H1 (cell line): ENCODE results near the gene MYO18A. TPM values are rescaled to one million over a fixed set of nuclear protein-coding genes. Genes with fewer than 3 reads are reported as not detected.
A peak's percentile ranks its signal among the peaks of the same experiment; 100 is the strongest.

Source experiments
- CTCF ChIA-PET: fragments of 300-600 bp; sonication (Branson Sonifier 250); formaldehyde crosslinking; loops from one replicate; lab custom pipeline; 2021; ENCODE audit not compliant: partially characterized antibody; lab: Charles Lee
- POLR2A ChIA-PET: fragments of 300-600 bp; sonication (Branson Sonifier 250); formaldehyde crosslinking; loops from one replicate; lab custom pipeline; 2021; ENCODE audit warnings: inconsistent platforms; ENCODE audit not compliant: partially characterized antibody; lab: Charles Lee
- DNase-seq, 2 experiments: peaks; one replicate each; pipeline versions ENCODE4 v3.0.0 to v3.0.0-alpha.2; 2010 to 2022; ENCODE audit warnings: low spot score in 2 of 2, low read depth in 1 of 2, mixed read lengths in 1 of 2
- FAIRE-seq: peaks from 2 replicates; lab custom pipeline; 2011; peaks lifted over from hg19 to GRCh38; lab: Jason Lieb, UNC
- H2AFZ ChIP-seq: 2 replicates; pipeline ENCODE4 v1.8.1; 2012; ENCODE audit warnings: low read length, inconsistent platforms
- H2AK5ac ChIP-seq: 2 replicates; pipeline ENCODE4 v1.6.1; 2013; ENCODE audit warnings: low read depth, low read length
- H2BK120ac ChIP-seq: replicated peaks from 2 replicates; pipeline ENCODE3; 2013; ENCODE audit warnings: low read depth, low read length, inconsistent platforms
- H2BK12ac ChIP-seq: 2 replicates; pipeline ENCODE4 v1.6.1; 2013; ENCODE audit warnings: low read depth, low read length
- H2BK15ac ChIP-seq: 2 replicates; pipeline ENCODE4 v1.6.1; 2013; ENCODE audit warnings: low read length
- H2BK20ac ChIP-seq: 2 replicates; pipeline ENCODE4 v1.6.1; 2013; ENCODE audit warnings: low read length
- H2BK5ac ChIP-seq: 2 replicates; pipeline ENCODE4 v1.6.1; 2013; ENCODE audit warnings: low read depth, low read length
- H3K14ac ChIP-seq: 2 replicates; pipeline ENCODE4 v1.6.1; 2013; ENCODE audit warnings: inconsistent platforms; ENCODE audit not compliant: insufficient read length
- H3K18ac ChIP-seq: 2 replicates; pipeline ENCODE4 v1.6.1; 2013; ENCODE audit warnings: low read length; ENCODE audit errors: extremely low read depth
- H3K23ac ChIP-seq: 2 replicates; pipeline ENCODE4 v1.6.1; 2013; ENCODE audit warnings: inconsistent platforms; ENCODE audit not compliant: insufficient read length
- H3K23me2 ChIP-seq: 2 replicates; pipeline ENCODE4 v1.6.1; 2013; ENCODE audit warnings: low read depth, low read length
- H3K27ac ChIP-seq: 2 replicates; pipeline ENCODE4 v1.6.1; 2011; ENCODE audit warnings: low read depth, low read length, inconsistent platforms
- H3K27me3 ChIP-seq, 4 experiments: replicated peaks in 1 of 4; 1 replicate in 1 of 4; 2 replicates in 3 of 4; pipeline versions ENCODE4 v1.6.1 to v1.8.1; 2011 to 2013; ENCODE audit warnings: low read length in 3 of 4, mild to moderate bottlenecking in 3 of 4, inconsistent platforms in 2 of 4, mixed read lengths in 2 of 4, moderate library complexity in 1 of 4; ENCODE audit not compliant: control insufficient read depth in 3 of 4, insufficient read depth in 3 of 4; ENCODE audit errors: extremely low read depth in 1 of 4
- H3K36me3 ChIP-seq, 4 experiments: 2 replicates each; pipeline versions ENCODE4 v1.6.1 to v1.8.1; 2011 to 2013; ENCODE audit warnings: mild to moderate bottlenecking in 4 of 4, low read length in 3 of 4, moderate library complexity in 2 of 4, control low read depth in 1 of 4, inconsistent platforms in 1 of 4; ENCODE audit not compliant: insufficient read depth in 4 of 4, control insufficient read depth in 2 of 4
- H3K4ac ChIP-seq: replicated peaks from 2 replicates; pipeline ENCODE3; 2013; ENCODE audit warnings: low read length, low read depth, mixed read lengths, inconsistent platforms; ENCODE audit not compliant: insufficient read length
- H3K4me1 ChIP-seq, 4 experiments: replicated peaks in 1 of 4; 1 replicate in 1 of 4; 2 replicates in 3 of 4; pipeline versions ENCODE4 v1.6.1 to v1.8.1; 2011 to 2013; ENCODE audit warnings: low read length in 3 of 4, inconsistent platforms in 2 of 4, mixed read lengths in 1 of 4; ENCODE audit not compliant: insufficient read depth in 4 of 4, control insufficient read depth in 3 of 4
- H3K4me2 ChIP-seq, 2 experiments: 2 replicates each; pipeline versions ENCODE4 v1.6.1 to v1.8.1; 2011 to 2013; ENCODE audit warnings: low read depth in 2 of 2, low read length in 2 of 2, control low read depth in 1 of 2, inconsistent platforms in 1 of 2, mild to moderate bottlenecking in 1 of 2; ENCODE audit not compliant: insufficient read depth in 1 of 2
- H3K4me3 ChIP-seq, 4 experiments: fragments of 200-600, 300-600 bp in 1 of 4; sonication (generic), shearing (Covaris generic), sonication (Bioruptor Twin) in 1 of 4; 2 replicates each; pipeline versions ENCODE4 v1.5.1 to v1.8.1; 2011 to 2016; ENCODE audit warnings: low read length in 4 of 4, low read depth in 3 of 4, control low read depth in 2 of 4, inconsistent platforms in 2 of 4, mild to moderate bottlenecking in 2 of 4, mixed read lengths in 1 of 4, moderate library complexity in 1 of 4; ENCODE audit not compliant: insufficient read depth in 2 of 4; ENCODE audit errors: extremely low read depth in 1 of 4
- H3K56ac ChIP-seq: replicated peaks from 2 replicates; pipeline ENCODE3; 2013; ENCODE audit warnings: low read depth, mild to moderate bottlenecking, mixed read lengths, low read length, inconsistent platforms; ENCODE audit not compliant: insufficient read length
- H3K79me1 ChIP-seq: 2 replicates; pipeline ENCODE4 v1.6.1; 2013; ENCODE audit warnings: low read depth, low read length, control low read depth
- H3K79me2 ChIP-seq, 2 experiments: 2 replicates each; pipeline versions ENCODE4 v1.6.1 to v1.8.1; 2012 to 2013; ENCODE audit warnings: low read length in 2 of 2, mild to moderate bottlenecking in 2 of 2, inconsistent platforms in 1 of 2; ENCODE audit not compliant: insufficient read depth in 2 of 2, control insufficient read depth in 1 of 2
- H3K9ac ChIP-seq, 4 experiments: replicated peaks in 1 of 4; 1 replicate in 1 of 4; 2 replicates in 3 of 4; pipeline versions ENCODE4 v1.6.1 to v1.8.1; 2011 to 2013; ENCODE audit warnings: low read depth in 3 of 4, low read length in 3 of 4, control low read depth in 2 of 4, mild to moderate bottlenecking in 2 of 4, moderate library complexity in 2 of 4, inconsistent platforms in 1 of 4; ENCODE audit errors: extremely low read depth in 1 of 4
- H3K9me3 ChIP-seq, 2 experiments: 2 replicates each; pipeline versions ENCODE4 v1.6.1 to v1.8.1; 2012 to 2013; ENCODE audit warnings: mild to moderate bottlenecking in 2 of 2, moderate library complexity in 2 of 2, control low read depth in 1 of 2, inconsistent platforms in 1 of 2, low read depth in 1 of 2, low read length in 1 of 2, mixed read lengths in 1 of 2; ENCODE audit not compliant: insufficient read depth in 2 of 2
- H4K20me1 ChIP-seq, 2 experiments: replicated peaks in 1 of 2; 2 replicates each; pipeline versions ENCODE3 to v1.8.1; 2011 to 2013; ENCODE audit warnings: inconsistent platforms in 2 of 2, low read length in 2 of 2, mild to moderate bottlenecking in 1 of 2; ENCODE audit not compliant: insufficient read depth in 2 of 2, control insufficient read depth in 1 of 2
- H4K5ac ChIP-seq: 2 replicates; pipeline ENCODE4 v1.6.1; 2013; ENCODE audit warnings: low read length, low read depth, mixed read lengths, inconsistent platforms; ENCODE audit not compliant: insufficient read length
- H4K8ac ChIP-seq: 2 replicates; pipeline ENCODE4 v1.8.0; 2013; ENCODE audit warnings: mild to moderate bottlenecking, moderate library complexity, low read length, inconsistent platforms; ENCODE audit not compliant: insufficient read depth; ENCODE audit errors: extremely low read depth
- H4K91ac ChIP-seq: replicated peaks from 2 replicates; pipeline ENCODE3; 2013; ENCODE audit warnings: low read length, mixed read lengths, inconsistent platforms; ENCODE audit not compliant: insufficient read length
- BCL11A ChIP-seq, 2 experiments: IDR thresholded peaks; one replicate each; pipeline ENCODE4 v1.6.1; 2011; ENCODE audit warnings: low read depth in 2 of 2, low read length in 2 of 2, mild to moderate bottlenecking in 2 of 2
- KDM4A ChIP-seq: IDR thresholded peaks from one replicate; pipeline ENCODE4 v1.7.1; 2012; ENCODE audit warnings: low read depth, mild to moderate bottlenecking, moderate library complexity, low read length, inconsistent platforms; ENCODE audit not compliant: severe bottlenecking
- NANOG ChIP-seq: IDR thresholded peaks from 2 replicates; pipeline ENCODE4 v1.6.1; 2011; ENCODE audit warnings: low read length, low read depth, mild to moderate bottlenecking, inconsistent platforms; ENCODE audit not compliant: insufficient read depth, poor library complexity, severe bottlenecking
- NRF1 ChIP-seq: IDR thresholded peaks from 2 replicates; pipeline ENCODE4 v1.6.1; 2011; ENCODE audit warnings: mild to moderate bottlenecking, low read depth, low read length, improper control_type of control experiment
- RBBP5 ChIP-seq: IDR thresholded peaks from 2 replicates; pipeline ENCODE4 v1.7.1; 2012; ENCODE audit warnings: low read depth, mild to moderate bottlenecking, inconsistent platforms, low read length, moderate library complexity, borderline replicate concordance
- RXRA ChIP-seq: IDR thresholded peaks from 2 replicates; pipeline ENCODE4 v1.6.1; 2011; ENCODE audit warnings: low read depth, mild to moderate bottlenecking, low read length, moderate library complexity; ENCODE audit not compliant: insufficient read depth
- SIN3A ChIP-seq, 2 experiments: IDR thresholded peaks in 1 of 2; conservative IDR thresholded peaks in 1 of 2; 2 replicates each; pipeline ENCODE4 v1.6.1; 2011 to 2012; ENCODE audit warnings: low read length in 2 of 2, improper control_type of control experiment in 1 of 2, low read depth in 1 of 2, mild to moderate bottlenecking in 1 of 2
- SIX5 ChIP-seq: IDR thresholded peaks from 2 replicates; pipeline ENCODE4 v1.6.1; 2011; ENCODE audit warnings: mild to moderate bottlenecking, low read depth, low read length
- WGBS, 2 experiments: shearing (Covaris generic) in 1 of 2; methylation state at CpG; one replicate each; pipeline versions ENCODE4 v1.1.6 to v1.1.7; 2013 to 2015; ENCODE audit warnings: low lambda C conversion rate in 2 of 2, mixed read lengths in 2 of 2, inconsistent platforms in 1 of 2, low coverage in 1 of 2, missing lambda C conversion rate in 1 of 2; ENCODE audit not compliant: insufficient replicate concordance in 2 of 2, insufficient coverage in 1 of 2, insufficient read length in 1 of 2; ENCODE audit errors: extremely low coverage in 1 of 2, missing lambda C conversion rate in 1 of 2; 5-methylcytosine and 5-hydroxymethylcytosine counted together
- polyA plus RNA-seq, 7 experiments: library from polyadenylated mRNA; depleted of rRNA in 3 of 7; stranded (reverse) in 5 of 7; unstranded in 2 of 7; fragments of >200 nt in 5 of 7; fragments of 200-250 nt in 2 of 7; gene quantifications; 1 replicate in 5 of 7; 2 replicates in 1 of 7; 4 replicates in 1 of 7; pipeline versions ENCODE4 v1.2.1 to v1.2.3, GENCODE V29; 2011 to 2013; ENCODE audit warnings: missing spikeins in 2 of 7, mixed read lengths in 2 of 7
- total RNA-seq: library from RNA; stranded (reverse); fragmentation: NEBNext Ultra II Directional; extraction: Animal tissue kit (Norgen Biotek cat#: 25700); gene quantifications from 2 replicates; pipeline ENCODE4 v1.2.1, GENCODE V29; 2021

The MYO18A gene
- total and polyA plus RNA-seq, 2 of the 8 experiments (the other 6 are each of a cell fraction or from before 2014, with no cell fraction given), result 7.6 to 43.8 TPM

- no peak overlapping the region for H2AFZ ChIP-seq
- H4K5ac ChIP-seq, result no peak overlapping the region
- peak overlapping the region; percentile 65; the same call in 1 of the 2 replicates for H2BK15ac ChIP-seq
- H2BK20ac ChIP-seq, result no peak overlapping the region
- peaks cover 0 to 3% of the 10 kb centered on the region in 2 experiments for H4K20me1 ChIP-seq
- H3K56ac ChIP-seq, result peak overlapping the region; percentile 19
- H3K14ac ChIP-seq, result no peak overlapping the region
- WGBS, 2 experiments, result 100% methylated on average over 2 of the region's 2 CpGs; no CpG with 5 or more reads in 1 of the 2 experiments
- H3K27me3 ChIP-seq, result no peaks in the 10 kb centered on the region
- no peaks in the 10 kb centered on the region for H3K79me2 ChIP-seq
- POLR2A ChIA-PET, result interaction anchor here (0.8 to 1.7 kb wide), 8 partner anchors 9 to 144 kb away, joined by 3 to 15 read pairs (median 4); partner anchors contain the start of genes MYO18A and NUFIP2
- no peaks in the 10 kb centered on the region for H3K9me3 ChIP-seq
- no peak overlapping the region; the same call in 1 of the 2 replicates for H2BK12ac ChIP-seq
- peaks cover 0 to 12% (median 8%) of the 10 kb centered on the region in 4 experiments; a peak in 6 of 7 replicates for H3K4me1 ChIP-seq
- no peaks in the 10 kb centered on the region for H3K23me2 ChIP-seq
- no peak overlapping the region for H4K91ac ChIP-seq
- H2BK5ac ChIP-seq, result no peak overlapping the region
- CTCF ChIA-PET, result interaction anchor here (0.6 to 34.4 kb wide), 9 partner anchors 12 to 101 kb away, joined by 3 to 731 read pairs (median 22); partner anchors contain the start of gene MYO18A
- H3K36me3 ChIP-seq, result no peaks in the 10 kb centered on the region
- no peak overlapping the region for H3K4ac ChIP-seq
- H3K4me3 ChIP-seq, result no peak overlapping the region
- peaks cover 2% of the 10 kb centered on the region; the same call in 1 of the 2 replicates for H3K79me1 ChIP-seq
- no peak overlapping the region for H3K27ac ChIP-seq
- no peak overlapping the region for H2BK120ac ChIP-seq
- H3K4me2 ChIP-seq, result no peak overlapping the region
- H3K9ac ChIP-seq, result no peak overlapping the region
- no peak overlapping the region for H3K18ac ChIP-seq
- no peak overlapping the region for H3K23ac ChIP-seq
- no peak for FAIRE-seq
- no peak for DNase-seq
- TF ChIP-seq RXRA, result no peak
- TF ChIP-seq SIX5, result no peak
- TF ChIP-seq NRF1, result no peak
- TF ChIP-seq SIN3A (conservative IDR thresholded peaks at IDR 0.05 in 1 of 2, IDR thresholded peaks at IDR 0.05 in 1 of 2; ENCODE audit: low read depth in 1 of 2, low read length in 2 of 2), result no peak
- no peak for TF ChIP-seq BCL11A (IDR thresholded peaks at IDR 0.05; ENCODE audit: low read depth in 2 of 2, low read length in 2 of 2)
- TF ChIP-seq NANOG, result no peak
- TF ChIP-seq KDM4A, result no peak
- no peak for TF ChIP-seq RBBP5
- H4K8ac ChIP-seq, result no peak overlapping the region
- 0 out of 2 replicates have a peak overlapping the region, but pooled peaks have one; percentile 30 for H2AK5ac ChIP-seq
Observed at GRCh38 chr17:29150161-29150560, 30.0 kb downstream of the MYO18A start.
